Activated T-helper 2 cell treated with anti-CD3 and anti-CD28 coated beads, Interferon-gamma antibody, Interleukin-2, Interleukin-4, amounts not matched to agents 10 μg/mL and 5 μg/mL and 100 μg/mL, durations not matched to agents 14 hours and 24 hours and 36 hours (primary cell): ENCODE measurements around the gene TAOK3. TPM values are rescaled to one million over a fixed set of nuclear protein-coding genes. Genes with fewer than 3 reads are reported as not detected.
"Not testable (repeated sequence)": the region's sequence is repeated elsewhere in the genome, so short reads cannot be mapped to it uniquely, and the experiment has no call there.

Source experiments
- DNase-seq: peaks from one replicate; pipeline ENCODE4 v3.0.0; 2021; ENCODE audit warnings: low spot score
- H3K27ac Mint-ChIP-seq: one replicate; pipeline ENCODE4 v1.8.0; 2021; ENCODE audit warnings: mixed read lengths
- H3K27me3 Mint-ChIP-seq: one replicate; pipeline ENCODE4 v1.8.0; 2021; ENCODE audit warnings: low read depth, mixed read lengths
- H3K36me3 Mint-ChIP-seq: one replicate; pipeline ENCODE4 v1.8.0; 2021; ENCODE audit warnings: low read depth, mixed read lengths
- H3K4me1 Mint-ChIP-seq: one replicate; pipeline ENCODE4 v1.8.0; 2021; ENCODE audit warnings: low read depth, mixed read lengths
- H3K4me3 Mint-ChIP-seq: one replicate; pipeline ENCODE4 v1.8.0; 2021; ENCODE audit warnings: low read depth, mild to moderate bottlenecking, moderate library complexity, mixed read lengths
- H3K9me3 Mint-ChIP-seq: one replicate; pipeline ENCODE4 v1.8.0; 2021; ENCODE audit warnings: mixed read lengths
- intact Hi-C: fragments of 100-400 bp; cut with micrococcal nuclease; formaldehyde crosslinking; loops from one replicate; pipeline ENCODE4 v1.15.1; 2023
- total RNA-seq: library from RNA; stranded (reverse); gene quantifications from 2 replicates; pipeline ENCODE4 v1.2.3, GENCODE V29; 2022

The TAOK3 gene
- total RNA-seq, 1 donor from 2014 or later = 52.4 TPM

DNA sequence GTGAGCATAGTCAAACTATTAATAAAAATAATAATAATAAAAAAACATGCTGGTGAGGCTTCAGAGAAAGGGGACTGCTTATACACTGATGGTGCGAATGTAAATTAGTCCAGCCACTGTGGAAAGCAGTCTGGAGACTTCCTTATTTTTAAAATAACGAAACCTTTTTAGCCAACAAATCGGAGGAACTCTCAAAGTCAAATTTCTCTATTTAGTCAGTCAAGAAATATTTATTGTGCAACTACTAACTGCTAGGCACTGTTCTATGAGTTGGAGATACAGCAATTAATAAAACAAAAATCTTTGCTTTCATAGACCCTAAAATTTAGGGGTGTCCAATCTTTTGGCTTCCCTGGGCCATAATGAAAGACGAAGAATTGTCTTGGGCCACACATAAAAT lies 10.8 kb downstream of the TAOK3 start:
- no peak for DNase-seq
- intact Hi-C loops = no loop called here
- H3K27me3 Mint-ChIP-seq = no peaks in the 10 kb centered on the region
- H3K4me1 Mint-ChIP-seq = peaks cover 20% of the 10 kb centered on the region
- no peak overlapping the region for H3K4me3 Mint-ChIP-seq
- H3K27ac Mint-ChIP-seq = no peak overlapping the region
- H3K9me3 Mint-ChIP-seq = no peaks in the 10 kb centered on the region
- H3K36me3 Mint-ChIP-seq = peaks cover 5% of the 10 kb centered on the region

- DNase-seq = no peak
- intact Hi-C loops = no loop called here
- no peak overlapping the region for H3K27ac Mint-ChIP-seq
- no peaks in the 10 kb centered on the region for H3K27me3 Mint-ChIP-seq
- H3K4me3 Mint-ChIP-seq = no peak overlapping the region
- peaks cover 5% of the 10 kb centered on the region for H3K36me3 Mint-ChIP-seq
- H3K9me3 Mint-ChIP-seq = no peaks in the 10 kb centered on the region
- peaks cover 25% of the 10 kb centered on the region for H3K4me1 Mint-ChIP-seq
Measured at GRCh38 chr12:118361092-118361404, 11.7 kb downstream of the TAOK3 start.

- intact Hi-C loops = loop anchor here (5.0 kb wide), 2 partner anchors 192 to 297 kb away; partner anchors contain the start of gene WSB2
- peaks cover 6% of the 10 kb centered on the region for H3K9me3 Mint-ChIP-seq
- H3K27me3 Mint-ChIP-seq = no peaks in the 10 kb centered on the region
- peak overlapping the region; percentile 92 for H3K4me3 Mint-ChIP-seq
- DNase-seq = no peak
- peaks cover 15% of the 10 kb centered on the region for H3K36me3 Mint-ChIP-seq
- peak overlapping the region; percentile 91 for H3K27ac Mint-ChIP-seq
- peaks cover 35% of the 10 kb centered on the region for H3K4me1 Mint-ChIP-seq
Measured at GRCh38 chr12:118359541-118359915, 13.2 kb downstream of the TAOK3 start.

- peak overlapping the region; percentile 92 for H3K4me3 Mint-ChIP-seq
- DNase-seq = no peak
- peaks cover 22% of the 10 kb centered on the region for H3K36me3 Mint-ChIP-seq
- intact Hi-C loops = loop anchor here (5.0 kb wide), 2 partner anchors 192 to 297 kb away; partner anchors contain the start of gene WSB2
- H3K9me3 Mint-ChIP-seq = peaks cover 11% of the 10 kb centered on the region
- H3K4me1 Mint-ChIP-seq = peaks cover 38% of the 10 kb centered on the region
- H3K27me3 Mint-ChIP-seq = no peaks in the 10 kb centered on the region
- peak overlapping the region; percentile 91 for H3K27ac Mint-ChIP-seq
Measured at GRCh38 chr12:118358612-118359540, 13.8 kb downstream of the TAOK3 start.

- Mint-ChIP-seq H3K27ac (peak overlapping the region; percentile 92), H3K9me3 (peaks cover 11% of the 10 kb centered on the region), H3K4me3 (peak overlapping the region; percentile 92), H3K27me3 (no peaks in the 10 kb centered on the region), H3K36me3 (peaks cover 28% of the 10 kb centered on the region), H3K4me1 (peaks cover 43% of the 10 kb centered on the region)
- no peak for DNase-seq
- intact Hi-C loops = loop anchor here (5.0 kb wide), 2 partner anchors 191 to 296 kb away; partner anchors contain the start of gene WSB2
Measured at GRCh38 chr12:118358008-118358359, 14.7 kb downstream of the TAOK3 start.

GRCh38 chr12:118357257-118358007 lies 15.3 kb downstream of the TAOK3 start:
- H3K27me3 Mint-ChIP-seq = no peaks in the 10 kb centered on the region
- H3K36me3 Mint-ChIP-seq = peaks cover 30% of the 10 kb centered on the region
- H3K4me3 Mint-ChIP-seq = peak overlapping the region; percentile 92
- peak; percentile 33 for DNase-seq
- intact Hi-C loops = loop anchor here (1.0 to 5.0 kb wide), 5 partner anchors 16 to 295 kb away; partner anchors contain the start of gene WSB2
- H3K9me3 Mint-ChIP-seq = peaks cover 11% of the 10 kb centered on the region
- H3K4me1 Mint-ChIP-seq = peaks cover 44% of the 10 kb centered on the region
- peak overlapping the region; percentile 92 for H3K27ac Mint-ChIP-seq

GRCh38 chr12:118356809-118357256 lies 15.9 kb downstream of the TAOK3 start:
- H3K4me3 Mint-ChIP-seq = peak overlapping the region; percentile 92
- no peaks in the 10 kb centered on the region for H3K27me3 Mint-ChIP-seq
- intact Hi-C loops = loop anchor here (1.0 to 5.0 kb wide), 5 partner anchors 16 to 295 kb away; partner anchors contain the start of gene WSB2
- H3K27ac Mint-ChIP-seq = peak overlapping the region; percentile 92
- peaks cover 11% of the 10 kb centered on the region for H3K9me3 Mint-ChIP-seq
- H3K36me3 Mint-ChIP-seq = peaks cover 30% of the 10 kb centered on the region
- peaks cover 44% of the 10 kb centered on the region for H3K4me1 Mint-ChIP-seq
- DNase-seq = no peak

DNA sequence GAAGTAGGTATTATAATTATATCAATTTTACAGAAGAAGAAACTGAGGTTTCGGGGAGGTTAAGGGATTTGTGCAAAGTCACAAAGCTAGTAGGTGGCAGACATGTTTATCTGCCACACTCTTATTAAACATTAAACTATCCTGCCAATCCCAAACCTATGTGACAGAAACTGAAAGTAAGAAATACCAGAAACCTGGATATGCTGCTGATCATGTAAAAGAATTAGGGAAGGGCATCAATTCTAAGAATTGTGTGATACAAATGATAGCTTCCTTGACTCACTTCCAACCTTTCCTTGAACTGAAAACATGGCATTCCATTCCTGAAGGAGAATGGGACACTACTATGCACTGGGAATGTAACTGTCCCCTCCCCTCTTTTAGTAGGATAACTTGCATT lies 16.9 kb downstream of the TAOK3 start:
- no peak for DNase-seq
- H3K36me3 Mint-ChIP-seq = peaks cover 30% of the 10 kb centered on the region
- no peak overlapping the region for H3K27ac Mint-ChIP-seq
- no peaks in the 10 kb centered on the region for H3K27me3 Mint-ChIP-seq
- H3K9me3 Mint-ChIP-seq = peaks cover 11% of the 10 kb centered on the region
- H3K4me3 Mint-ChIP-seq = no peak overlapping the region
- intact Hi-C loops = loop anchor here (5.0 kb wide), 2 partner anchors 189 to 294 kb away; partner anchors contain the start of gene WSB2
- H3K4me1 Mint-ChIP-seq = peaks cover 44% of the 10 kb centered on the region

DNA sequence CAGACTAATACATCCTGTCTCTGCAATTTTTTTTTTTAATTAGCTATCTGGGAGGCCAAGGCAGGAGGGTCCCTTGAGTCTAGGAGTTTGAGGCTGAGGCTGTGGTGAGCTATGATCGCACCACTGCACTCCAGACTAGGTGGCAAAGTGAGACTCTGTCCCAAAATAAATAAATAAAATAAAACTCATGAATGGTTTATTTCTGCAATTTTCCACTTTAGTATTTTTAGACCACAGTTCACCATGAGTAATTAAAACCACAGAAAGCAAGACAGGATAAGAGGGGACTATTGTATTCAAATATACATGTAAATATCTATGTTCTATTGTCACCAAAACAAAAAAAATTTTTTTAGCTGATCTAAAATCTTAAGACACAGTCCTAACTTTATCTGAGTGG lies 17.8 kb downstream of the TAOK3 start:
- Mint-ChIP-seq H3K4me3 (peak overlapping the region; percentile 42), H3K9me3 (peaks cover 11% of the 10 kb centered on the region), H3K27me3 (no peaks in the 10 kb centered on the region), H3K36me3 (peaks cover 30% of the 10 kb centered on the region), H3K4me1 (peaks cover 44% of the 10 kb centered on the region), H3K27ac (peak overlapping the region; percentile 62)
- no peak for DNase-seq
- intact Hi-C loops = loop anchor here (5.0 kb wide), 2 partner anchors 188 to 293 kb away; partner anchors contain the start of gene WSB2

DNA sequence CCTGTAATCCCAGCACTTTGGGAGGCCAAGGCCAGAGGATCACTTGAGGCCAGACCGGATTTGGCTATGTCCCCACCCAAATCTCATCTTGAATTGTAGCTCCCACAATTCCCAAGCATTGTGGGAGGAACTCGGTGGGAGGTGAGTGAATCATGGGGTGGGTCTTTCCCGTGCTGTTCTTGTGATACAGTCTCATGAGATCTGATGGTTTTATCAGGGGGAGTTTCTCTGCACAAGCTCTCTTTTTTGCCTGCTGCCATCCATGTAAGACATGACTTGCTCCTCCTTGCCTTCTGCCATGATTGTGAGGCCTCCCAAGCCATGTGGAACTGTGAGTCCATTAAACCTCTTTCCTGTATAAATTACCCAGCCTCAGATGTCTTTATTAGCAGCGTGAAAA lies 18.2 kb downstream of the TAOK3 start:
- H3K27ac Mint-ChIP-seq, intact Hi-C loops, H3K4me3 Mint-ChIP-seq, H3K27me3 Mint-ChIP-seq, DNase-seq: not testable (repeated sequence)
- Mint-ChIP-seq H3K4me1 (peaks cover 40% of the 10 kb centered on the region), H3K36me3 (peaks cover 30% of the 10 kb centered on the region), H3K9me3 (peaks cover 11% of the 10 kb centered on the region)

DNA sequence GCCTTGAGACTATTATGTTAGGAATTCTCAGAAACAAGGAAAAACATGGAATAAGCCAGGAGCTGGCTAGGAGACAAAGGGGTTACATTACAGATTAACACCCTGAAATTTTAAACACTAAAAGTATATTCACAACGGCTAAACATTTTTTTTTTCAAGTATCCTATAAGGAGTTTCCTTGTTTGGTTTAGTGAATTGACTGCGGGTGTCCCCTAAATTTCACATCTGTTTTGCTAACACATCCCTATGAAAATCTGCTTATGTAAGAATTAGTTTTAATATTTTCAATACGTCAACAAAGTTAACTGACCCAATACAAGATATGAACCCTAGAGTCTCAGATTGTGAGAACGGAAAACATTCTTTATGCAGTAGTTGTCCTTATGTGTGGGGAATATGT lies 19.0 kb downstream of the TAOK3 start:
- H3K36me3 Mint-ChIP-seq = peaks cover 30% of the 10 kb centered on the region
- peaks cover 11% of the 10 kb centered on the region for H3K9me3 Mint-ChIP-seq
- peaks cover 40% of the 10 kb centered on the region for H3K4me1 Mint-ChIP-seq
- DNase-seq = no peak
- no peaks in the 10 kb centered on the region for H3K27me3 Mint-ChIP-seq
- no peak overlapping the region for H3K4me3 Mint-ChIP-seq
- intact Hi-C loops = no loop called here
- no peak overlapping the region for H3K27ac Mint-ChIP-seq

DNA sequence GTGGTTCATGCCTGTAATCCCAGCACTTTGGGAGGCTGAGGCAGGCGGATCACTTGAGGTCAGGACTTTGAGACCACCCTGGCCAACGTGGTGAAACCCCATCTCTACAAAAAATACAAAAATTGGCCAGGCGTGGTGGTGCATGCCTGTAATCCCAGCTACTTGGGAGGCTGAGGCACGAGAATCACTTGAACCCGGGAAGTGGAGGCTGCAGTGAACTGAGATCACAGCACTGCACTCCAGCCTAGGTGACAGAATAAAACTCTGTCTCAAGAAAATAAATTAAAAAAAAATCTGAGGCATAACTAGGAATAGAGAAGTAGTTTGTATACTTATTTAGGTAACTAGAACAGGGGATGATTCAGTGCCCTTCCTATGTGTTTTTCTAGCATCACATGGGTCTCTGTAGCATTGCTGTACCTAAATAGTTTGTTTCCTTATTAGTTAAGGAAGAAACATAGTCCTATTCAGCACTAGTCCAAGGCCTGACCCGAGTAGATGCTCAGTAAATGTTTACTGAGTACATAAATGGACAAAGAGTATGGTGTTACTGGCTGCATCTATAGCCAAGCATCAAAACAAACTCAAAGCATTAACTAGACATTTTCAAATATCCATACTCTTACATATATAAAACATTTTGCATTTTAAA lies 21.7 kb downstream of the TAOK3 start:
- H3K27me3 Mint-ChIP-seq = no peaks in the 10 kb centered on the region

More for the DNA sequence above, 21.7 kb downstream of the TAOK3 start:
- Mint-ChIP-seq H3K27ac (no peak overlapping the region), H3K9me3 (peaks cover 11% of the 10 kb centered on the region), H3K36me3 (peaks cover 25% of the 10 kb centered on the region), H3K4me3 (no peak overlapping the region), H3K4me1 (peaks cover 32% of the 10 kb centered on the region)
- DNase-seq = no peak
- intact Hi-C loops = no loop called here
